MCF 10A (cell line): ENCODE data around the gene DIP2B. TPM values are rescaled to one million over a fixed set of nuclear protein-coding genes. Genes with fewer than 3 reads are reported as not detected.

ENCODE experiments used
- BruUV-seq: library from RNA; stranded (reverse); fragments of 400-500 nt; replicated peaks from 2 replicates; lab custom pipeline; 2021; lab: Mats Ljungman, UMichigan
- CTCF ChIA-PET: fragments of 300-600 bp; sonication (Branson Sonifier 250); formaldehyde crosslinking; extraction: SDS; loops from one replicate; lab custom pipeline; 2021; ENCODE audit warnings: antibody characterized with exemption, inconsistent platforms; lab: Yijun Ruan, JAX
- POLR2A ChIA-PET: fragments of 300-600, 350-650 bp; sonication (Branson Sonifier 250); formaldehyde crosslinking; extraction: SDS; loops from one replicate; lab custom pipeline; 2020; ENCODE audit warnings: antibody characterized with exemption, inconsistent platforms; lab: Yijun Ruan, JAX
- DNase-seq: peaks from one replicate; pipeline ENCODE4 v3.0.0-alpha.2; 2018; ENCODE audit not compliant: unreplicated experiment
- H3K27ac Mint-ChIP-seq: one replicate; pipeline ENCODE4 v1.8.0; 2022; ENCODE audit warnings: mild to moderate bottlenecking, low read depth, mixed read lengths; ENCODE audit not compliant: unreplicated experiment
- H3K27me3 Mint-ChIP-seq: one replicate; pipeline ENCODE4 v1.8.0; 2022; ENCODE audit warnings: mixed read lengths; ENCODE audit not compliant: insufficient read depth, unreplicated experiment
- H3K36me3 Mint-ChIP-seq: one replicate; pipeline ENCODE4 v1.8.0; 2022; ENCODE audit warnings: mild to moderate bottlenecking, moderate library complexity, mixed read lengths; ENCODE audit not compliant: insufficient read depth, unreplicated experiment
- H3K4me1 Mint-ChIP-seq: one replicate; pipeline ENCODE4 v1.8.0; 2022; ENCODE audit warnings: mixed read lengths; ENCODE audit not compliant: insufficient read depth, unreplicated experiment
- H3K4me3 Mint-ChIP-seq: one replicate; pipeline ENCODE4 v1.8.0; 2022; ENCODE audit warnings: mild to moderate bottlenecking, moderate library complexity, mixed read lengths; ENCODE audit not compliant: unreplicated experiment
- H3K9me3 Mint-ChIP-seq: one replicate; pipeline ENCODE4 v1.8.0; 2022; ENCODE audit warnings: mixed read lengths; ENCODE audit not compliant: unreplicated experiment
- CTCF ChIP-seq: fragments of 200-600 bp; IDR thresholded peaks from one replicate; pipeline ENCODE4 v1.8.0; 2022; ENCODE audit warnings: antibody characterized with exemption, mild to moderate bottlenecking; ENCODE audit not compliant: unreplicated experiment
- intact Hi-C: fragments of 100-400 bp; cut with micrococcal nuclease; formaldehyde crosslinking; loops from 2 replicates; pipeline ENCODE4 v1.14.1; 2022
- total RNA-seq: library from RNA; stranded (reverse); gene quantifications from 2 replicates; pipeline ENCODE4 v1.2.3, GENCODE V29; 2022

The DIP2B gene
- total RNA-seq, 1 experiment from 2014 or later: 18.8 TPM

- peak; percentile 36 for DNase-seq
- intact Hi-C loops: loop anchor here (1.0 to 10.0 kb wide), 3 partner anchors 41 to 563 kb away; partner anchors contain the start of gene DIP2B
- no TSS peak for BruUV-seq
- Mint-ChIP-seq H3K27me3 (no peaks in the 10 kb centered on the region), H3K4me1 (peaks cover 18% of the 10 kb centered on the region), H3K4me3 (no peak overlapping the region), H3K36me3 (peaks cover 7% of the 10 kb centered on the region), H3K9me3 (no peaks in the 10 kb centered on the region), H3K27ac (no peak overlapping the region)
- peak; percentile 40 for TF ChIP-seq CTCF
- ChIA-PET CTCF (interaction anchor here (0.7 to 3.4 kb wide), 9 partner anchors 16 to 140 kb away, joined by 3 to 81 read pairs (median 3); partner anchors contain the start of gene DIP2B), POLR2A (interaction anchor here (0.6 to 2.0 kb wide), 16 partner anchors 17 to 552 kb away, joined by 3 to 37 read pairs (median 4); partner anchors contain the start of gene DIP2B)
These were observed 133.2 kb downstream of the DIP2B start for GRCh38 chr12:50637870-50638481.

GRCh38 chr12:50638482-50638880 lies 133.7 kb downstream of the DIP2B start:
- POLR2A ChIA-PET: interaction anchor here (0.6 to 2.0 kb wide), 16 partner anchors 17 to 553 kb away, joined by 3 to 37 read pairs (median 4); partner anchors contain the start of gene DIP2B
- CTCF ChIA-PET: interaction anchor here (0.6 to 3.4 kb wide), 12 partner anchors 17 to 141 kb away, joined by 3 to 81 read pairs (median 3); partner anchors contain the start of gene DIP2B

GRCh38 chr12:50639721-50640120 lies 134.9 kb downstream of the DIP2B start:
- Mint-ChIP-seq H3K27ac (no peak overlapping the region), H3K4me3 (no peak overlapping the region), H3K9me3 (no peaks in the 10 kb centered on the region), H3K36me3 (peaks cover 13% of the 10 kb centered on the region), H3K4me1 (peaks cover 23% of the 10 kb centered on the region), H3K27me3 (no peaks in the 10 kb centered on the region)
- ChIA-PET POLR2A (interaction anchor here (0.6 to 1.3 kb wide), 4 partner anchors 18 to 149 kb away, joined by 4 to 7 read pairs (median 4); partner anchors contain the start of gene DIP2B), CTCF (interaction anchor here (1.5 to 3.4 kb wide), 3 partner anchors 18 to 133 kb away, joined by 5 to 81 read pairs (median 10); partner anchors contain the start of gene DIP2B)
- BruUV-seq: no TSS peak
- intact Hi-C loops: loop anchor here (10.0 kb wide), 1 partner anchor 565 kb away; no protein-coding TSS in a partner anchor
- no peak for TF ChIP-seq CTCF
- no peak for DNase-seq

More at GRCh38 chr12:50638482-50638880, 133.7 kb downstream of the DIP2B start:
- H3K27me3 Mint-ChIP-seq: no peaks in the 10 kb centered on the region
- intact Hi-C loops: loop anchor here (1.0 to 10.0 kb wide), 3 partner anchors 41 to 564 kb away; partner anchors contain the start of gene DIP2B
- no peak overlapping the region for H3K27ac Mint-ChIP-seq
- DNase-seq: no peak
- peaks cover 7% of the 10 kb centered on the region for H3K36me3 Mint-ChIP-seq
- no peak overlapping the region for H3K4me3 Mint-ChIP-seq
- TF ChIP-seq CTCF: no peak
- peaks cover 23% of the 10 kb centered on the region for H3K4me1 Mint-ChIP-seq
- H3K9me3 Mint-ChIP-seq: no peaks in the 10 kb centered on the region
- BruUV-seq: no TSS peak
